GM18870 (cell line): ENCODE data around the gene SORL1.

Source experiments
- ATAC-seq: cut with Tn5 transposase; IDR thresholded peaks from one replicate; pipeline ENCODE4 v1.9.1; 2021; ENCODE audit warnings: moderate library complexity; ENCODE audit not compliant: unreplicated experiment

SORL1 gene

DNA sequence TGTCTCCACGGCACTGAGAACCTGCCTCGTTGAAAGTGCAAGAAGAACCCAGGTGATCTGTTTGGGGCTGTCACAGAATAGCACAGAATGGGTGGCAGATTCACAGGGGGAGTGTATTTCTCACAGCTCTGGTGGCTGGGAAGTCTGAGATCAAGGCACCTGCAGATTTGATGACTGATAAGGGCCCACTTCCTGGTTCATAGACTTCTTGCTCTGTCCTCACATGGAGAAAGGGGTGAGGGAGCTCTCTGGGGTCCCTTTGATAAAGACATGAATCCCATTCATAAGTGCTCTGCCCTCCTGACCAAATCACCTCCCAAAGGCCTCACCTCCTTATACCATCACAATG is 199.1 kb downstream of the SORL1 start:
- no peak for ATAC-seq

DNA sequence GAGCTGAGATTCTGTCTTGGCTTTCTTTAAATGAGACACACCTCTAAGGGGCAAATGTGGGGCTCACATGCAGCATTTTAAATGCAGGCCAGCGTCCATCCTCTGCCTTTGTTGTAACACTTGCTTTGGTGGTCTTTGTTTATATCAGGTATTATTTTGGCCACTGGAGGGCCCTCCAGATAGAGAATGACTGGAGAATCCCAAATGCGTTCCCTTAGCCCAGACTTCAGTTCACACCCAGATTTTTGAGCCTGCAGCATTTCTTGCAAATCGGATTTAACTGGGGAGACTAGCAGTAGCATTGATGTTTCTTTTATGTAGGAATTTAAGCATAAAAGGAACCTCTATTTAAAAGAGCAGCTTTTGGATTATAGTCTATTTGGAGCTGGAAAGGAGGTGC is 200.9 kb downstream of the SORL1 start:
- ATAC-seq: no peak

DNA sequence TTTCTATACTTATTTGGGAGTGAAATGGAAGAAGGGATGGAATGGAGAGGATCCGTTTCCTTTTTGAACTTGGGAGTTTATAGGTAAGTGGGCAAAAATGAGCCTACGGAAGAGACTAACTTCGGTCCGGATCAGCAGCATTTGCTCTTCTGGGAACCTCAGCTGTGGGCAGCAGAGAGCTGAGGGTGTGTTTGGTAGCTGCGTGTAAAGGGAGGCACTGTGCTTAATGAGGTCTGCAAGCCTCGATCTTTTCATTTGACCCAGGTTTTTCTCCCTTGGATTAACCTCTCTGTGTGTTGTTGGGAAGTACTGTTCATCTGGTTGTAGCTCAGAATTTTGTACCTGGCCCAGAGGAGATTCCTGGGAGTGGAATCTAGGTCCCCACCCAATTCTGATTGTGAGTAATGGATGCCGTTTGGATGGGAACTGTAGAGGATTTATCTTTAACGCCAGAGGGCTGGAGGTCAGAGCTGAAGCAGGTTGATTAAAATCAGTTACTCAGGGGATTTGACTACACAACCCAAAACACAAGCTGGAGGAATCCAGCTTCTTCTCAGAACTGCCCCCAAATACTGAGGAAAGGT is 202.2 kb downstream of the SORL1 start:
- no peak for ATAC-seq

DNA sequence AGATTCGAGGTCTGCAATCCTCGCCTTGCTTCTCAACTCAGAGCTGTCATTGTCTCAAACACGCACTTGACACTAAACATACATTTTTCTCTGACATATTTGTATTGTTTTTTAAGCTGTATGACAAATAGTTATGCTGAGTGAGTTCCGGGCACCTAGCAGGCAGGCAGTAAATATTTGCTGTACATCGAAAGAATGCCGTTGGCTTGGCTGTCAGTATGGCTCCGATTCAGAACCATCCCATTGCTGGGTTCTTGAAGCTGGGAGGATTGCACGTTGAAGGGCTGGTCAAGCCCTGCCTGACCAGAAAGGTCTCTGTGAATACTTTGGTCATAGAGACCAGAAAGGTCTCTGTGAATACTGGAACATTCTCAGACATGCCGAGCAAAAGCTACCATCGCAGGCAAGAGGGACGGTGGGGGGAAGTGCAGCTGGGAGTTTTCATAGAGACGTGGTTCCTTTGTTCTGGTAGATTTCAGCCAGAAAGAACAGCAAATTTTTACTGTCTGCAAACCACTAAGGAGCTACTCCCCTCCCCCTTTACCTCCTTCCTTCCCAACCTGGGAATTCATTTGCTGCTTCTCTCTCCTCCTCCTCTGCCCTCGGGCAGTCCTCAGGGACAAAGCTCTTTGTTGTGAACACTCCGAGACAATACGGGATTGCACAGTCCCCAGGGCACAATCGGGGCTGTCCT is 202.9 kb downstream of the SORL1 start:
- ATAC-seq: no peak

DNA sequence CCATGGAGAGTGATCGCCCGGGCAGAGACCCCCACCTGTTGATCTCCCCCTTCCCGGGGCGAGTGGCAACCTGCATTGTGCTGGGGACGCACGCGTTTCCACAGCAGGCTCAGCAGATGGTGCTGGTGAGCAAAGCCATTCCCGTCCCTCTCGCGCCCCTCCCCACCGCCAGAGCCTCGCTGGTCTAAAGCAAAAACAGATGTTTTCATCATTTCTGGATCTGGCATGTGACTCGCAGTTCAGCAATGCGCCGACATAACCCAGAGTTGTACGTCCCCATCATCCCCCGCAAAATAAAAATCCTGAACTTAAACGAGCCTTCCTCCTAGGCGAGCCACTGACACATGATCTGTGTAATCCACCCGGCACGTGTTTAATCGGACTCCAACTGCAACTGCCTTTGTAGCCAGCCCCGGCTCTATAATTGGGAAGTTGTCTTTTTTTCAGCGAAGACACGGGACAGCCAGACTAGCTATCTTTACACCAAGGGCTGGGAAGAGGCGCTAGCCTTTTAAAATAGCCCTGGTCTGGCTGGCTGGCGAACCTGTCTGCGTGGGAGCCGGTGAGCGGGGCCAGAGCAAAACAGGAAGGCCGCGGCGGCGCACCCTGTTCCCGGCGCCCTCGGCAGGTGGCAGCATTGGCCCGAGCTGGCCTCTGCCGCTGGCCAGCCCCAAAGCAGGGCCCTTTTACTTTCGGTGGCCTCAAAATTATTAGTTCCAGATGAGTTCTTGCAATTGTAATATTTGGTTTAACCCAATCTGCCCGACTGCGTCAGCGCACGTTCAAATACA is 203.6 kb downstream of the SORL1 start:
- peak; percentile 57 for ATAC-seq

DNA sequence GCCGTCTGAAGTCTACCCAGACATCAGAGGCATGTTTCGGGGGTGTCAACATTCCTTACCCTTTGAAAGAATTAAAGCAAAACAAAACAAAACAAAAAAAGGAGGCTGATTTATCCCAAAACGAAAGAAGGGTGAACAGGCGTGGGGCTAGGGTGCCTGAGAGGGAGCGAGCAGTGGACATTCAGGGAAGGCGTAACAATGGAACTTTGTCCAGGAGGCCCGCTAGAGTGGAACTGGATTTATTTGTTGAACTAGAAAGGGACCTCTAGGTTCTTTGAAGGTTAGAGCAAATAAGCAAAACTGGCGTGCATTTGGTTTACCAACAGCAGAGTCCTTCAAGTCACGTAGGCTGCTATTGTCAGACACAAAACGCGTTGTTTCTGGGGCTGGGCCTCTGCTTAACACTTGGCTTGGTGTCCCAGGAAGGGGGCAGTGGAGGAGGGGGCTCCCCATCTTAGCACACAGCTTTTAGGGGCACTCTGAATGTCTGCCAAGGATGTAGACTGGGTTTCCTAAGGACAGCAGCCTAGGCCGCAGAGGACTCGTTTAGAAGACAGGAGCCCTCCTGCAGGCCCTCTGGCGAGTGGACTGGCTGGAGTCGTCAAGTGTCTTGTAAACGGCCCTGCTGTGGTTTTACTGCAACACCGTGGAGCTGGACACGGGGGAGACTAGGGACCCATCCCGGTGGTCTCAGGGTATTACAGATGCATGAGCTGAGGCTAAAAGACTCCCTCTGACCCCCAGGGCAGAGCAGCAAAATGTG is 204.4 kb downstream of the SORL1 start:
- ATAC-seq: no peak

DNA sequence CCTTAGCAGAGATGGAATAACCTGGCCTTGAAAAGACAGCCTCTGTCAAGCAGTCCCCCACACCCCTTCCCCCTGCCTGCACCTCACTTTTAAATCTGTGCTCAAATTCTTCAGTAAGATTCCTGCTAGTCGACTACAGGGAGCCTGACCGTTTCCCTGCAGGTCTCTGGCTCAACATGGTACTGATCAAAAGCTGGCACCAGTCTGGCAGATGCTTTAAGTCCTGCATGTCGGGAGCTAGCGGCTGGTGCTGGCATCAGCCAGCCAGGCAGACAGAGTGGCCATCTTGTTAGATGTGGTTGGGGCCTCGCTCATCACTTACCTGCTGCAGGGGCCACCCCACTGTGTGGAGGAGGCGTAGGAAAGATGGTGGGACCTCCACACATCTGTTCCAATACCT is 205.0 kb downstream of the SORL1 start:
- ATAC-seq: no peak

DNA sequence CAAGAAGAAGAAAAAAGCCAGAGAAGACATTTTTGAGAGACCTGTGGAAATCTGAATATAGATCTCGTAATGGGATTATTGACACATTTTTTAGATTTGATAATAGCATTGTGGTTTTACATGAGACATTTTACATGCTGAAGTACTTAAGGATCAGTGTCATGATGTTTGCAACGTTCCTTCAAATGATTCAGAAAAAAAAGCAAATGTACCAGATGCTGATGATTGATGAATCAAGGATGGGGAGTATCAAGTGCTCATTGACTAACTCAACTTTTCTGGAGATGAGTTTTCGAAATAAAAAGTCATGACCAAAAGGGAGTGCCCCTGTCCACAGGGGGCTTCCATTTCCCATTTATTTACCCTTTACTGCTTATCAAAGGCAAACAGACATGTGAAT is 207.7 kb downstream of the SORL1 start:
- no peak for ATAC-seq

DNA sequence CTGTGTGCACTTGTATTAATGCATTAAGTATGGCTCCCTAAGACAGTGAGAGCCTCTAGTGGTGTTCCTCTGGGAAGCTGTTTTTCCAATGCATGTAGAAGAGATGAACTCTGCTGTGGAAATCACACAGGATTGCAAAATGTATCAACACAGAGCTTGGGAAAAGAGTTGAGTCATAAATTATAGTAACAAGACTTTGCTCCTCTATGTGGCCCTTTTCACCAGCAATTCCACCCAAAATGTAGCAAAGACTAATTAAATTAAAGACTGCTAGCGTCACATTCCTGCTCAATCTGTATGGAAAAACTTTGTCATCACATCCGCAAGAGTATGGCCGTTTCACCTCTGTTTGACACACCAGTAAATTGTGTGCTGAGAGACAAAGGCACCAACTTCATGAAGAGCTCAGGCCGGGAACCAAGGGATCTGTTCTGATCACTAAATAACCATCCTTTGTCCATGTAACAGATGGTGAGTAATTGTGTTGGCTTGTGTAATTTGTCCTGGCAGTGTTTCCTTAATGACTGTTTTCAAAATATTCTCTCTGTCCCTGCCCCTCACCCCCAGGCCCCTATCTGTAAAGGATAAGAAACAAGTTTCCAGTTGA is 209.9 kb downstream of the SORL1 start:
- ATAC-seq: no peak

DNA sequence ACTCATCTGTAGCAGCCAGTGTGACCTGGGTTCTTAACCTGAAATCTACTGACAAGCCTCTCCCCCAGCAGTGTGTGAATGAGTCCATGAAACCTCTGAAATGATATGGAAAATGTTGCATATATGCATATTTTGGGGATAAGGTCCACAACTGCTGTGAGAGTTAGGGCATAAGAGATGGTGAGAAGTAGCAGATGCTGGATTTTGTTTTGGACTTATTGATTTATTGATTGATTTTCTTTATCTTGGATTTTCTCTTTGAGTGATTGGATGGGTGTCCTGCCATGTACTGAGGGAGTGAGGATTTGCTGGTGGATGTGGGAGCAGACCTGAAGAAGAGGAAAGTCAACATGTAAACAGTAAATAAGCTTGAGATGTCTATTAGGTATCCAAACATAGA is 212.0 kb downstream of the SORL1 start:
- no peak for ATAC-seq

DNA sequence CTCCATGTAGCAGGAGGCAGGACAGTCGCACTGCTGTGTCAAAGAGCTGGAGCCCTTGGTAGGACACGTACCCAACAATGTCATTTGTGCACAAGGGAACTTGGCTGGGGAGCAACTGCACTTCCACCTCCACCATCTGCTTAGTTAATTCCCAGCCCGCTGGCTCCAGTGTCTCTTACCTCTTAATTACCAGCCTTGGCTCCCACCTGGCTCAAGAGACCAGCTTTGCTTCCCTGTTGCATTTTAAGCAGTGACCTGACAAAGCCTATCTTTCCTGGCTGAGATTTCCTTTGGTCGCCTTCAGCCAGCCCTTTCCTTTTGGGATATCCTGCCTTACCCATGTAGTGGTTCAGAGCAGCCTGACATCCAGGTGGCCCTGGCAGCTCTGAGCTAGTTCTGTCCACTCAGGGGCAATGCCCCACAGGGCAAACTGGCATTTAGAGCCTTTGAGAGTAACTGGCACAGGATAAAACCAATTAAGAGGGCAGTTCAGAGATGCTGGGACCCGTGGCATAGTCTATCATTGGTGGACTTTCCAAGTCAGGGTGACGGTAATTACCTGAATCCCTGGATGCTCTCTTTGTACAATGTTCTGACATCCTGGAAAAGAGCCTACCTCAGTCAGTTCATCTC is 213.2 kb downstream of the SORL1 start:
- ATAC-seq: no peak

DNA sequence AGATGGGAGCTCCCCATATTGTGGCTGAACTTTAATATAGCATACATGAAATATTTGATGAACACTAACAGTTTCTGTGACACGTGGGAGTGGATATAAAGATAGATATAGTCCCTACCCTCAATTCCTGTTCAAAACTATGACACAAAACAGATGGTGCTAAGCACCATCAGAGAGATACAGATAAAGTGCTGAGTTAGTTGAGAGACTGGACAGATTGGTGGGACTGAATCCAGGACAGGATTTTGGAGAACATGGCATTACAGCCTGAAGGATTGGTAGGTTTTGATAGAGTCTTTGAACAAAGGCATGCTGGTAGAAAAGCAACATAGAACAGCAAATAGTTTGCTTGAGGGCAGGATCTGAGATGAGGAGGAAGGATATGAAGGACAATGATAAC is 215.7 kb downstream of the SORL1 start:
- ATAC-seq: no peak

DNA sequence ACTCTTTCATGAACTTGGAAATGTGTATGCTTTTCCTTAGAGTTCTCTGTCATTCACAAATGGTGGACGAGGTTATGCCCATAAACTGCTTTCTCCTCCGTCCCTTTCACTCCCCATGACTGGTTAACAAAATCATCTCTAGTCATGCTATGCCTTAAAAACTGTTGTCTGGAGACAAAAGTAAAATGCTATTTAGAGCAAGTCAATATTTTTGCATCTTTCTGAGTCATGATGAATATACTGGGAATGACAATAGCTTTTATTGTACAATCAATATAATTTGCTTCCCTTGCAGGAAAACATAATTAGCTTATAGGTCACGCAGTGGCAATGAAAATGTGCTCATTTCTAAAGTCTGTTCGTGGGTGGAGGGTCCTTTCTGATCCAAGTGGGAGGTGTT is 217.3 kb downstream of the SORL1 start:
- no peak for ATAC-seq

DNA sequence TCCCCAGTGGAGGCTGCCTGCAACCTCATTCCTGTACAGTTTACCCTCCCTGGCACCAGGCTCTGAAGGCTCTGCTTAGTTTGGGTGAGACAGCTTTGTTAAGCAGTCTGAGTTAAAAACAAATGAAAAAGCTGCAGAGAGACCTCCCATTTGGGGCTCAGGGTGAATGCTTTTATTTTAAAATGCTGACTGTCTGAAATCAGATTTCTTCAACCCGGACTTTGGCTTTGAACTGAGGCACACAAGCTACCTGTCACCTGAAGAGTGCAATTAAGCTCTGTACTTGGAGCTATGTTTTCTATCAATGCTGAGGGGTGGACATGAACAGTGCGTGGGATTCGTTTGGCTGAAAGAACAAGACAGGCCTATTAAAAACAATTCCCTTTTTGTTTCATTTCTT is 218.2 kb downstream of the SORL1 start:
- ATAC-seq: no peak

DNA sequence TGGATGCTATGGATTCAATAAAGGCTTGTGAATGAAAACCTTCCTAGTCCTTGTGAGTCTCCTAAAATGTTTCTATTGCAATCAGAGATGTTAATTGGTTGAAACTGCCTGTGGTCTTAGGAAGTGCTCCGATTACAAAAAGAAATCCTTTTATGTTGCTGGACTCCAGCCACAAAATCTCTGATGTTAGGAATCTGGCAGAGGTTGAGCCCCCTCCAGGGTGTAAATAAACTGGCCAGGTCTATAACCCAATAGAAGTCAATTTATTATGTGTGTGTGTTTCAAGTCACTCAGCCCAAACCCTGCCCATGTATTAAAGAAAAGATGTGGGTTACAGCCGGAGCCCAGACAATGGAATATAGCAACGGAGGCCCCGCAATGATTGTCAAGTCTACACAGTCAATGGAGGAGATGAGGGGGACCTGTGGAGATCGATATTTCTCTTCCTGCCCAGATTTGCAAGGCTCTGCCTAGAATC is 218.7 kb downstream of the SORL1 start:
- no peak for ATAC-seq

DNA sequence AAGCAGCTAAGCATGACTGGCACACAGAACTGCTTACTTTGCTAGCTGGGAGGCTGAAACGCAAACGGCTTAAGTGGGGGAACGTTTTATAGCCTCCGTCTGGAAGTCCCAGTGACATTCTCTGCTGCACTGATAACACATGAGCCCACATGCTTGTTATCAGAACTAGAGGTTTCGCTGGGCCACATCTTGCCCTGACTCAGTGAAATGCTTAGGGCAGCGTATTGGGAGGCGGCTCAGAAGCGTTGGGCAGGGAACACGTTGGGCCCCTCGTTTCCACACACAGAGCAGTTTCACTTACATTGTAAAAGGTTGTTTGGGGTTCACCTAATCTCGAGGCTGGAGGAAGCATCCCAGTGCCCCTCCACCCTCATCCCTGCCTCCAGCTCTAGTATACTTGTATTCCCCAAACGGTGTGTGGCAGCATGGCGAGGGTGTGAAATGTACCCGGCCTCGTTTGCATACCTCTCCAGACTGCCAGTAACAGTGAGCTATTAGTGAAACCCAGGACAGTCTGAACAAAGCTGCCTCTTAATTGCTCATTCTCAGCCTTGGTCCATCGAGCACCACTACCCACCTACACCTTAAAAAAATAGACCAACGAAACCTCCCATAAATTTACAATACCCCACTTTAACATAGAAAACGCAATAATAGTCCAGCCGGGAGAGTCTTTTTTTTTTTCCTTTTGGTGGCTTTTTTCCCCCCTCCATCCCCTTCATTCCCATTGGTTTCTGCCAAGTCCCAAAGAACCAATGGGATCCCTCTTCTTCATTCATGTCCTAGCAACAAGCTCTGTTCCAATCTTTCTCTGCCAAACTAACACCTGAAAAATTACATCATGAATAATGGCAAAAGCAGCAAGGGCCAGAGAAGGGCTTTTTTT is 219.4 kb downstream of the SORL1 start:
- ATAC-seq: no peak

DNA sequence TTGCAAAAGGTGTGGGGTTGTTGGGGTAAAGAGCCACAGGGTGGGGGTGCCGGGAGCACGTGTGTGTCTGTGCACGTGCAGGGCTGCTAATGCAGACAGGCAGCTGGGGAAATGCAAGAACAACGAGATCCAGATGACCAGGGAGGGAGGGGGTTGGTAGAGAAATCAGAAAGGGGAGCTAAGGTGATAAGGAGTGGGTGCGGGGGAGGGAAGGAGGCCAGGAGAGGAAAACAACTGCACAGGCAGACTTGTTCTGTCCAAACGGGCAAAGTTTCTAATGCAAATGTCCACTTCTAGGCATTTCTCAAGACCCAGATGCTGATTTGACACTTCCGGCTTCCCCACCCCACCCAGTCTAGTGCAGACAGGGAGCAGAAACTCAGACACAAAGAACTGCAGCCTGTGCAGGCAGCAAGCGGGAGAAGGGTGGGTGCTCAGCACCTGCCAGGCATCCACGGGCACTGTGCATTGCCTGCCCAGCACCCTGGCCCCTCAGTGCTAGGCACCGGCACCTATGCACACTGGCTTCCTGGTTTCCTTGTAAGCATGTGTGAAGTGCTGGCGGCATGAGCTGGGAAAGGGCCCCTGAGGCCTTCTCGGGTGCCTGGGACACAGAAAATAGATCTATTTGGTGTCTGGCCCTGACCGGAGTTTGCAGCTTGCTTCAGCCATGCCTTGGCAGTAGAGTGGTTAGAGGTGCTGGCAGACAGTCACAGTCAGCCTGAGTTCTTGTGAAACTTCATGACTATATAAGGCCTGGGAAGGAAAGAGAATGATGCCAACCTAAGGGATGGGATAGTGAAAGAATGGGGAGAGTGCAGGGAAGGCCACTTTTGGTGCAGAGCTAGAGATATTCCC is 220.7 kb downstream of the SORL1 start:
- ATAC-seq: no peak

DNA sequence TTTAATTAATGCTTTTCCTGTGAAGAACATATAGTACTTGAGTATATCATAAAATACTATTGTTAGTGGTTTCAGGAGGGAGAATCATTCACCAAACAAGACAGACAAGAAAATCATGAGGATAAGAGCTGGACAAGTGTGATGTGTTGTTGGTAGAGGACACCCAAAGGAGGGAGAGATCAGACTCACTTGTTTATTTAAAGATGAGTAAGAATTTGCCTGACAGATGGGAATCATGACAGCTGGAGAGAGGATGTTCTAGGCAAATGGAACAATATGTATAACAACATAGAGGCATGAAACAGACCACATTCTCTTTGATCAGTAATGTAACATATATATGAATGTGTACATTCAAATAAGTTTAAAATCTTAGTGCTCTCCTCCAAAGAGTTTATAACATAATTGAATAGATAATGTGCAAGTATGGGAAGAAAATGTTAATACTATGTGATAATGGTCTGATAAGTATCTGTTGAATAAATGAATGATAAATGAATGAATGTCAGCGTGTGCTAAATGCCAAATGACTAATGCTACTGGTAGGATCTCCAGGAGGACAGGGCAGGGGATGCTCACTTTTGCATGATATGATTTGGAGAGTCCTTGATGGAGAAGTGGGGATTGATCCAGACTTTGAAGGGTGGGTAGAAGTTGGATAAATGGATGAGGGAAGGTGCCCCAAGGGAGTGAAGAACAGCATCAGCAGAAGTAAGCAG is 229.6 kb downstream of the SORL1 start:
- no peak for ATAC-seq
